Neuronal stem cell (in vitro differentiated cells): ENCODE measurements around the gene RPL19.

Experiments used
- DNase-seq: peaks from one replicate; pipeline ENCODE4 v3.0.0-alpha.2; 2013; ENCODE audit warnings: low spot score
- H2AFZ ChIP-seq: one replicate; pipeline ENCODE4 v1.6.1; 2013; ENCODE audit warnings: mild to moderate bottlenecking, low read length, inconsistent platforms
- H2AK5ac ChIP-seq: 2 replicates; pipeline ENCODE4 v1.6.1; 2013; ENCODE audit warnings: low read depth, mild to moderate bottlenecking, inconsistent platforms, low read length, moderate library complexity, mixed read lengths
- H2BK120ac ChIP-seq: 2 replicates; pipeline ENCODE4 v1.6.1; 2013; ENCODE audit warnings: low read depth, mild to moderate bottlenecking, inconsistent platforms, low read length, moderate library complexity, mixed read lengths
- H2BK12ac ChIP-seq: one replicate; pipeline ENCODE4 v1.6.1; 2013; ENCODE audit warnings: low read length, inconsistent platforms
- H2BK15ac ChIP-seq: 2 replicates; pipeline ENCODE4 v1.6.1; 2013; ENCODE audit warnings: mild to moderate bottlenecking, low read length, inconsistent platforms, mixed read lengths
- H2BK5ac ChIP-seq: one replicate; pipeline ENCODE4 v1.6.1; 2013; ENCODE audit warnings: inconsistent platforms, mild to moderate bottlenecking, low read length, moderate library complexity
- H3K14ac ChIP-seq: one replicate; pipeline ENCODE4 v1.6.1; 2013; ENCODE audit warnings: low read length, inconsistent platforms
- H3K18ac ChIP-seq: 2 replicates; pipeline ENCODE4 v1.6.1; 2013; ENCODE audit warnings: low read length, inconsistent platforms
- H3K23ac ChIP-seq: 2 replicates; pipeline ENCODE4 v1.6.1; 2013; ENCODE audit warnings: low read depth, mild to moderate bottlenecking, mixed read lengths, low read length, inconsistent platforms; ENCODE audit not compliant: poor library complexity
- H3K27ac ChIP-seq: replicated peaks from 3 replicates; pipeline ENCODE4 v1.5.1; 2013; ENCODE audit warnings: low read length, inconsistent platforms
- H3K27me3 ChIP-seq, 3 experiments: 2 replicates each; pipeline ENCODE4 v1.6.1; 2013; ENCODE audit warnings: low read length in 3 of 3, mild to moderate bottlenecking in 2 of 3, inconsistent platforms in 1 of 3, low read depth in 1 of 3, mixed read lengths in 1 of 3, moderate library complexity in 1 of 3; ENCODE audit not compliant: control insufficient read depth in 3 of 3, insufficient read depth in 3 of 3
- H3K36me3 ChIP-seq, 2 donors: replicated peaks in 1 of 2; 2 replicates each; pipeline ENCODE4 v1.6.1; 2013; ENCODE audit warnings: low read length in 2 of 2; ENCODE audit not compliant: control insufficient read depth in 2 of 2, insufficient read depth in 2 of 2
- H3K4ac ChIP-seq: 2 replicates; pipeline ENCODE4 v1.6.1; 2013; ENCODE audit warnings: inconsistent platforms, mild to moderate bottlenecking, low read length, moderate library complexity
- H3K4me1 ChIP-seq, 2 donors: 1 replicate in 1 of 2; 2 replicates in 1 of 2; pipeline ENCODE4 v1.6.1; 2013; ENCODE audit warnings: low read length in 2 of 2, low read depth in 1 of 2; ENCODE audit not compliant: control insufficient read depth in 2 of 2, insufficient read depth in 1 of 2
- H3K4me2 ChIP-seq: one replicate; pipeline ENCODE4 v1.6.1; 2013; ENCODE audit warnings: mild to moderate bottlenecking, low read length, inconsistent platforms; ENCODE audit not compliant: insufficient read depth, poor library complexity, severe bottlenecking
- H3K4me3 ChIP-seq, 2 donors: 2 replicates each; pipeline ENCODE4 v1.5.1; 2013; ENCODE audit warnings: low read length in 2 of 2, mild to moderate bottlenecking in 2 of 2, inconsistent platforms in 1 of 2, moderate library complexity in 1 of 2
- H3K79me1 ChIP-seq: one replicate; pipeline ENCODE4 v1.6.1; 2013; ENCODE audit warnings: low read depth, mild to moderate bottlenecking, inconsistent platforms, low read length, moderate library complexity
- H3K9ac ChIP-seq: one replicate; pipeline ENCODE4 v1.6.1; 2013; ENCODE audit warnings: mild to moderate bottlenecking, low read depth, low read length, inconsistent platforms; ENCODE audit not compliant: poor library complexity
- H3K9me3 ChIP-seq, 2 donors: replicated peaks in 1 of 2; 2 replicates each; pipeline versions ENCODE3 to v1.6.1; 2013; ENCODE audit warnings: low read length in 2 of 2, mild to moderate bottlenecking in 2 of 2, inconsistent platforms in 1 of 2, low read depth in 1 of 2, mixed read lengths in 1 of 2, moderate library complexity in 1 of 2; ENCODE audit not compliant: control insufficient read depth in 2 of 2, insufficient read depth in 1 of 2
- H4K8ac ChIP-seq: one replicate; pipeline ENCODE4 v1.6.1; 2013; ENCODE audit warnings: low read depth, mild to moderate bottlenecking, inconsistent platforms, low read length, moderate library complexity
- H4K91ac ChIP-seq: one replicate; pipeline ENCODE4 v1.6.1; 2013; ENCODE audit warnings: low read length, low read depth, mild to moderate bottlenecking, inconsistent platforms; ENCODE audit not compliant: poor library complexity
- WGBS, 2 donors: extraction: QIAGEN DNeasy Blood & Tissue Kit; methylation state at CpG; one replicate each; pipeline ENCODE4 v1.1.7; 2013; ENCODE audit warnings: missing lambda C conversion rate in 2 of 2, mixed read lengths in 1 of 2; ENCODE audit not compliant: insufficient read length in 2 of 2, insufficient replicate concordance in 1 of 2; ENCODE audit errors: extremely low coverage in 2 of 2; 5-methylcytosine and 5-hydroxymethylcytosine counted together

RPL19 gene

GRCh38 chr17:39252788-39253460 lies 52.8 kb downstream of the RPL19 start:
- H4K91ac ChIP-seq, result no peak overlapping the region
- DNase-seq, result no peak
- H3K4me1 ChIP-seq, result no peaks in the 10 kb centered on the region
- no peak overlapping the region for H4K8ac ChIP-seq
- no peak overlapping the region for H2BK12ac ChIP-seq
- no peak overlapping the region for H2BK5ac ChIP-seq
- peaks cover 7 to 41% of the 10 kb centered on the region in 2 donors for H3K36me3 ChIP-seq
- no peak overlapping the region for H2BK120ac ChIP-seq
- no peak overlapping the region for H3K4me3 ChIP-seq
- no peaks in the 10 kb centered on the region for H3K9me3 ChIP-seq
- WGBS, 2 donors, result no CpG with 5 or more reads among the region's 7 CpGs
- H3K4me2 ChIP-seq, result no peak overlapping the region
- H2BK15ac ChIP-seq, result no peak overlapping the region
- H3K27me3 ChIP-seq, result no peaks in the 10 kb centered on the region
- no peaks in the 10 kb centered on the region for H3K79me1 ChIP-seq
- no peak overlapping the region for H2AK5ac ChIP-seq
- no peak overlapping the region for H3K27ac ChIP-seq
- H3K9ac ChIP-seq, result no peak overlapping the region
- H3K4ac ChIP-seq, result no peak overlapping the region
- no peak overlapping the region for H2AFZ ChIP-seq
- H3K18ac ChIP-seq, result no peak overlapping the region
- no peak overlapping the region for H3K14ac ChIP-seq
- H3K23ac ChIP-seq, result no peak overlapping the region
